ENCODE measurements around the gene LMBRD2. TPM values are rescaled to one million over a fixed set of nuclear protein-coding genes. Genes with fewer than 3 reads are reported as not detected.

Gene LMBRD2
- total RNA-seq, 1 experiment from 2014 or later = 13.1 TPM

DNA sequence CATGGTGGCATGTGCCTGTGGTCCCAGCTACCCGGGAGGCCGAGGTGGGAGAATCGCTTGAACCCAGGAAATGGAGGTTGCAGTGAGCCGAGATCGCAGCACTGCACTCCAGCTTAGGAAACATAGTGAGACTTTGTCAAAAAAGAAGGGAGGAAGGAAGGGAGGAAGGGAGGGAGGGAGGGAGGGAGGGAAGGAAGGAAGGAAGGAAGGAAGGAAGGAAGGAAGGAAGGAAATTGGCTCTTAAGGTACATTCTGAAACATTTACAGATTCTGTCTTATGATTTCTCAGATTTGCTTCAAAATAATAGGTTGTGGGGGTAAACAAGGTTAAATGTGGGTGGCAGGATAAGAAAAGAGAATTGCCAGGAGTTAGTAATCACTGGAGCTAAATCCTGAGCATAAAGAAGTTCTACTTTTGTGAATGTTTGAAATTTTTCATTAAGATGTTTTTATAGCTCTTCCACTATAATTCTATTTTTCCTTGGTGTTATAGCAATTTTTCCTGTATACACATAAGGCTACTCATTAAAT is 82.9 kb downstream of the LMBRD2 start:
- in situ Hi-C loops (cut with HindIII; ENCODE audit: low pct_unique_long_range_greater_than_20kb, low sequenced_read_pairs) = no loop called here
- no peak for DNase-seq (ENCODE audit: low read depth, low spot score)

GRCh38 chr5:36066540-36067210 is 85.0 kb downstream of the LMBRD2 start, which contains the start of gene UGT3A2:
TSS of gene UGT3A2 (minus strand) at chr5:36066882. CDS start at chr5:36066789, 93 bp downstream.
- in situ Hi-C loops (cut with HindIII; ENCODE audit: low pct_unique_long_range_greater_than_20kb, low sequenced_read_pairs) = no loop called here
- peak; percentile 57 for DNase-seq (ENCODE audit: low read depth, low spot score)

- no peak for DNase-seq (ENCODE audit: low read depth, low spot score)
- in situ Hi-C loops (cut with HindIII; ENCODE audit: low pct_unique_long_range_greater_than_20kb, low sequenced_read_pairs) = no loop called here
Observed at GRCh38 chr5:36066001-36066539, 85.6 kb downstream of the LMBRD2 start.

GRCh38 chr5:36060420-36060887 is 91.2 kb downstream of the LMBRD2 start:
- in situ Hi-C loops (cut with HindIII; ENCODE audit: low pct_unique_long_range_greater_than_20kb, low sequenced_read_pairs) = no loop called here
- DNase-seq (ENCODE audit: low read depth, low spot score) = peak; percentile 68

- in situ Hi-C loops (cut with HindIII; ENCODE audit: low pct_unique_long_range_greater_than_20kb, low sequenced_read_pairs) = no loop called here
Observed at GRCh38 chr5:36059571-36060419, 91.9 kb downstream of the LMBRD2 start.

DNA sequence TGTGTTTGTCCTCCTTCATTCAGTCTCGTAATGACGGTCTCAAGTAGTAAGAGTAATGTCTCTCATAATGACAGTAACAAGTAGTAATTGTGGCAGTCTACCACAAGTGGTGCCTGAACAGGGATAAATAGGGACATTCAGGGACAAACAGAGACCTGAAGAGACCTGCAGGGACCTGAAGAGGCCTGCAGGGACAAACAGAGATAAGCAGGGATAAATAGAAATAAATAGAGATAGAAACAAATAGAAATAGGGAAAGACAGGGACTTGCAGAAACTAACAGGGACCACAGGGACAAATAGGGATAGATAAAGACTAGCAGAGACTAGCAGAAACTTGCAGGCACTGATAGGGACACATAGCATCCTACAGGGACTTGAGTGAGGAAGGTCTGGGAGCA is 92.9 kb downstream of the LMBRD2 start:
- in situ Hi-C loops (cut with HindIII; ENCODE audit: low pct_unique_long_range_greater_than_20kb, low sequenced_read_pairs) = no loop called here
- DNase-seq (ENCODE audit: low read depth, low spot score) = no peak

More at GRCh38 chr5:36059571-36060419, 91.9 kb downstream of the LMBRD2 start:
- peak; percentile 32 for DNase-seq (ENCODE audit: low read depth, low spot score)

GRCh38 chr5:36057386-36057785 is 94.3 kb downstream of the LMBRD2 start:
- no peak for DNase-seq (ENCODE audit: low read depth, low spot score)
- in situ Hi-C loops (cut with HindIII; ENCODE audit: low pct_unique_long_range_greater_than_20kb, low sequenced_read_pairs) = no loop called here

GRCh38 chr5:36056422-36056821 is 95.3 kb downstream of the LMBRD2 start:
- DNase-seq (ENCODE audit: low read depth, low spot score) = no peak
- in situ Hi-C loops (cut with HindIII; ENCODE audit: low pct_unique_long_range_greater_than_20kb, low sequenced_read_pairs) = no loop called here

- in situ Hi-C loops (cut with HindIII; ENCODE audit: low pct_unique_long_range_greater_than_20kb, low sequenced_read_pairs) = no loop called here
- DNase-seq (ENCODE audit: low read depth, low spot score) = no peak
Observed at GRCh38 chr5:36055984-36056383, 95.7 kb downstream of the LMBRD2 start.

GRCh38 chr5:36054647-36055046 is 97.0 kb downstream of the LMBRD2 start:
- DNase-seq (ENCODE audit: low read depth, low spot score) = no peak
- in situ Hi-C loops (cut with HindIII; ENCODE audit: low pct_unique_long_range_greater_than_20kb, low sequenced_read_pairs) = no loop called here

DNA sequence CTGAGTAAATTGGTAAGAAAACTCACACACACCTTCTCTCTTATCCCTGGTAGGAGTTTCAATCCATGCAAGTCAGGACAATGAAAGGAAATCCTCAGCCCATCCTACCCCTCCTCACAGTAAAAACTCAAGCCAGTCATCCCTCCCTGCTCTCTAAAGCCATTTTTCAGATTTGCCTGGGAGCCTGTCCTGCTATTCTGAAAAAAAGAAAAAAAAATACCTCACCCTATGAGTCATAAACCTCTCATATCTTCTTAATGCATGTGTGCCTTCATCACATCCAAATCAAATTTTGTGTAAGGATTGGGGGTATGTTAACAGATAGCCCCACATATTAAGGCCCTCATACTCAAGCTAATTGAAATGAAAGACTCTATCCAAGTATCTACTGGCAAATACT is 99.1 kb downstream of the LMBRD2 start:
- in situ Hi-C loops (cut with HindIII; ENCODE audit: low pct_unique_long_range_greater_than_20kb, low sequenced_read_pairs) = no loop called here
- no peak for DNase-seq (ENCODE audit: low read depth, low spot score)

GRCh38 chr5:36049949-36050348 is 101.7 kb downstream of the LMBRD2 start:
- in situ Hi-C loops (cut with HindIII; ENCODE audit: low pct_unique_long_range_greater_than_20kb, low sequenced_read_pairs) = no loop called here
- DNase-seq (ENCODE audit: low read depth, low spot score) = no peak

Small RNA genes within 50 kb of the gene (small RNA-seq; reads per million reads assigned to genes)
- gene AC016612.1 (0 reads per million in 2 experiments), gene MIR580 (0 to 0.57 reads per million in 2 experiments), gene RNU6-1305P (0 reads per million in 2 experiments)

Other genes with a start within 250 kb of the LMBRD2 start
- gene CAPSL, start 213.3 kb downstream of the LMBRD2 start, total RNA-seq (2014; rRNA removed; shearing (Covaris generic)) = not detected in 2 replicates
- gene UGT3A1, start 160.5 kb downstream of the LMBRD2 start, total RNA-seq (2014; rRNA removed; shearing (Covaris generic)) = not detected in 2 replicates
- gene UGT3A2, start 85.0 kb downstream of the LMBRD2 start, total RNA-seq (2014; rRNA removed; shearing (Covaris generic)) = 1.9 and 3.9 TPM in 2 replicates
- gene SKP2, start 224 bp upstream of the LMBRD2 start, total RNA-seq (2014; rRNA removed; shearing (Covaris generic)) = 25.5 and 29.5 TPM in 2 replicates
- gene NADK2, start 90.0 kb upstream of the LMBRD2 start, total RNA-seq (2014; rRNA removed; shearing (Covaris generic)) = 22.5 and 25.8 TPM in 2 replicates
- 0.05 TPM in 1 of 2 replicates, not detected in the other for gene RANBP3L, start 150.0 kb upstream of the LMBRD2 start, total RNA-seq (2014; rRNA removed; shearing (Covaris generic))